Left ventricle myocardium inferior (tissue), 1 donor: ENCODE data around the gene CLPTM1. TPM values are rescaled to one million over a fixed set of nuclear protein-coding genes. Genes with fewer than 3 reads are reported as not detected.
"Not testable (repeated sequence)": the region's sequence is repeated elsewhere in the genome, so short reads cannot be mapped to it uniquely, and the experiment has no call there.

Experiments
- DNase-seq: peaks from one replicate; pipeline ENCODE4 v3.0.0-alpha.2; 2020
- H3K27ac ChIP-seq: fragments of 200-600 bp; replicated peaks from 2 replicates; pipeline ENCODE4 v1.8.0; 2021
- H3K27me3 ChIP-seq: fragments of 200-600 bp; 2 replicates; pipeline ENCODE4 v1.8.0; 2021; ENCODE audit warnings: low read depth
- H3K36me3 ChIP-seq: fragments of 200-600 bp; 2 replicates; pipeline ENCODE4 v1.8.0; 2021
- H3K4me1 ChIP-seq: fragments of 200-600 bp; 2 replicates; pipeline ENCODE4 v1.8.0; 2021
- H3K4me3 ChIP-seq: fragments of 200-600 bp; 2 replicates; pipeline ENCODE4 v1.8.0; 2021; ENCODE audit warnings: mild to moderate bottlenecking, moderate library complexity
- H3K9me3 ChIP-seq: fragments of 200-600 bp; replicated peaks from 2 replicates; pipeline ENCODE4 v1.8.0; 2021
- CTCF ChIP-seq: fragments of 200-600 bp; IDR thresholded peaks from 2 replicates; pipeline ENCODE4 v1.8.0; 2021; ENCODE audit warnings: antibody characterized with exemption, mild to moderate bottlenecking, borderline replicate concordance
- intact Hi-C: fragments of 100-400 bp; cut with micrococcal nuclease; formaldehyde crosslinking; loops from one replicate; pipeline ENCODE4 v1.11.0; 2022
- total RNA-seq: library from RNA; stranded (reverse); fragmentation: NEBNext Ultra II Directional; extraction: Animal tissue kit (Norgen Biotek cat#: 25700); gene quantifications from one replicate; pipeline ENCODE4 v1.2.1, GENCODE V29; 2021
- donor health status: DM: no; HTN: yes; CAD: no; lungs with severe emphysema.

The CLPTM1 gene
- total RNA-seq, 1 donor from 2014 or later = 89.3 TPM

GRCh38 chr19:44968670-44969069 is 13.5 kb downstream of the CLPTM1 start:
- Histone ChIP-seq H3K4me1 (no peaks in the 10 kb centered on the region), H3K27me3 (no peaks in the 10 kb centered on the region), H3K36me3 (peaks cover 68% of the 10 kb centered on the region), H3K27ac (no peak overlapping the region), H3K9me3 (no peaks in the 10 kb centered on the region), H3K4me3 (no peak overlapping the region)
- TF ChIP-seq CTCF = no peak
- DNase-seq = no peak
- intact Hi-C loops = no loop called here

- Histone ChIP-seq H3K4me1 (no peaks in the 10 kb centered on the region), H3K9me3 (no peaks in the 10 kb centered on the region), H3K27ac (no peak overlapping the region), H3K4me3 (no peak overlapping the region), H3K27me3 (no peaks in the 10 kb centered on the region), H3K36me3 (peaks cover 68% of the 10 kb centered on the region)
- TF ChIP-seq CTCF = no peak
- intact Hi-C loops = no loop called here
- no peak for DNase-seq
Observed at GRCh38 chr19:44969437-44969836, 14.3 kb downstream of the CLPTM1 start.

- intact Hi-C loops, H3K27ac ChIP-seq, DNase-seq, H3K4me1 ChIP-seq, H3K9me3 ChIP-seq, H3K27me3 ChIP-seq, H3K4me3 ChIP-seq: not testable (repeated sequence)
- peaks cover 69% of the 10 kb centered on the region for H3K36me3 ChIP-seq
Observed at GRCh38 chr19:44971451-44971850, 16.3 kb downstream of the CLPTM1 start.

- Histone ChIP-seq H3K27ac (no peak overlapping the region), H3K4me3 (no peak overlapping the region), H3K27me3 (no peaks in the 10 kb centered on the region), H3K9me3 (no peaks in the 10 kb centered on the region), H3K4me1 (no peaks in the 10 kb centered on the region), H3K36me3 (peaks cover 70% of the 10 kb centered on the region)
- intact Hi-C loops = no loop called here
- no peak for DNase-seq
- no peak for TF ChIP-seq CTCF
Observed at GRCh38 chr19:44972802-44973201, 17.6 kb downstream of the CLPTM1 start.

GRCh38 chr19:44973982-44974735 is 19.0 kb downstream of the CLPTM1 start:
- Histone ChIP-seq H3K4me3 (no peak overlapping the region), H3K36me3 (peaks cover 70% of the 10 kb centered on the region), H3K4me1 (no peaks in the 10 kb centered on the region), H3K27ac (no peak overlapping the region), H3K27me3 (no peaks in the 10 kb centered on the region), H3K9me3 (no peaks in the 10 kb centered on the region)
- intact Hi-C loops = no loop called here
- no peak for TF ChIP-seq CTCF
- DNase-seq = no peak

GRCh38 chr19:44974857-44975256 is 19.7 kb downstream of the CLPTM1 start:
- Histone ChIP-seq H3K4me1 (no peaks in the 10 kb centered on the region), H3K9me3 (no peaks in the 10 kb centered on the region), H3K4me3 (no peak overlapping the region), H3K27ac (no peak overlapping the region), H3K27me3 (no peaks in the 10 kb centered on the region), H3K36me3 (peaks cover 73% of the 10 kb centered on the region)
- no peak for TF ChIP-seq CTCF
- no peak for DNase-seq
- intact Hi-C loops = no loop called here
